HG02798 (cell line): ENCODE results near the gene FIBP.
A peak's percentile ranks its signal among the peaks of the same experiment; 100 is the strongest.

Experiments used
- ATAC-seq: cut with Tn5 transposase; IDR thresholded peaks from one replicate; pipeline ENCODE4 v1.9.1; 2021; ENCODE audit warnings: mild to moderate bottlenecking; ENCODE audit not compliant: unreplicated experiment, poor library complexity

FIBP gene

DNA sequence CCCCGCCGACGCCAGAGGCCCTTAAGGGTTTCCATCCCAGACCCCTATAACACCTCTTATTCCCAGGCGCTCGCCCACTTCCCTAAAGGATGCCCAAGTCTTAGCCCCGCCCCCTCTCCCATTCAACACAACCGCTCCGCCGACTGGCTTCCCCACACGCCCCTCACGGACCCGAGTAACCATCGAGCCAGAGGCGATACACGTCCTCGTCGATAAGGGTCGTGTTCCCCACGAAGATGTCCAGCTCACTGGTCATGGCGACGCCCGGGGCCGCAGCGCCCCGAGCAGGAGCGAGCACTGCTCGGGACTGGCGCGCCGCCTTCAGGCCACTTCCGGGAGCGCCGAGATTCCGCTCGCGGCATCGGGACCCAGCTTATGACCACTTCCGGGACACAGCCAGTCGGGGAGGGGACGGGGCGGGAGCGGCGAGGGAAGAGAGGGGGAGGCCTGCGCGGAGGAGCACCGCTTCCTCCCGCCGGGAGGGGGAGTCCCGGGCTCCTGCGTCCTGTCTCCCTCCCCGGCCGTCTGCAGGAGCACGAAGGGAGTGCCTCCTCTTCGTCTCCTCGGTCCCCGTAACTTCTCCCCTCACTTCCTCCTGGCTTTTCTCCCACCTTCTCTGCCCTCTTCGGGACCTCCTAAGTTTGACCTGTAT is at the start of gene FIBP:
FIBP (minus strand) TSS at position 309 of the 652 bp plus-strand sequence; CDS start at position 256, 53 bp downstream.
- ATAC-seq: peak; percentile 60

DNA sequence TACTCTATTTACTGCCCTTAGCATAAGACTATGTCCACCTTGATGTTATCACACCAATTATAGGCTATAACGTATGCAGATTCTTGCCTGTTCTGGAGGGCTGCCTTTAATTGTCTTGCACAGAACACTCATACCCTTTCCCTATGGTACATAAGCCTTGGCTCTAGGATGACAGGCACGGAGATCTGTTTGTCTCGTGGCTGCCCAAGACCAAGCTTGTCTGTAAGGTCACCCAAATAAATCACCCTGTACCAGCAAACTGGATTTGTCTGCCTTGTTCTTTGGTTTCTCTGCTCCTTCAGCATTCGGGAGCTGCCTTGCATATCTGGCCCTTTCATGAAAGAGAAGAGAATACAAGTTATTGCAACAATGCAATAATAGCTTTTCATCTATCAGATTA is 49.5 kb upstream of the FIBP start:
- no peak for ATAC-seq

DNA sequence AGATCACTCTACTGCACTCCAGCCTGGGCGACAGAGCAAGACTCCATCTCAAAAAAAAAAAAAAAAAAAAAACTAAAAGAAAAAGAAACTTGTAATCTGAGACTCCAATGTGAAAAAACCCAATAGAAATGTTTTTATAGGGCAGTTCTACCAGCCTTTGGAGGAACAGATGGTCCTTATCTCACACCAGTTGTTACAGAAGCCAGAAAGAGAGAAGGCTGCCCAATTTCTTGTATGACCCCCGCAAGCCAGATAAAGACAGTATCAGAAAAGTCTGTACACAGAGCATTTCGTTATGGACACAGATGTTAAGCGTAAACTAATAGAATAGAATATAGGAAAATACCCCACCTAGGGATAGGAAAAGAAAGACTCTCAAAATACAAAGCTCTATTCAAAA is 45.7 kb upstream of the FIBP start:
- no peak for ATAC-seq

DNA sequence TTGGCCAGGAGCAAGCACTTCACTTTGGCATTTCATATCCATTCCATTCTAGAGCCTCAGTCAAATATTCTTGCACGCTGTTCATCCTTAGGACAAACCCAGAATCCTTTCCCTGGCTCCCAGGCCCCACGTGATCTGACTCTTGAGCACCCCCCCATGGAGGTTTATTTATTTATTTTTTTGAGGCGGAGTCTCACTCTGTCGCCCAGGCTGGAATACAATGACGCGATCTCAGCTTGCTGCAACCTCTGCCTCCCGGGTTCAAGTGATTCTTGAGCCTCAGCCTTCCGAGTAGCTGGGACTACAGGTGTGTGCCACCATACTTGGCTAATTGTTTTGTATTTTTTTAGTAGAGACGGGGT is 44.3 kb upstream of the FIBP start:
- no peak for ATAC-seq

DNA sequence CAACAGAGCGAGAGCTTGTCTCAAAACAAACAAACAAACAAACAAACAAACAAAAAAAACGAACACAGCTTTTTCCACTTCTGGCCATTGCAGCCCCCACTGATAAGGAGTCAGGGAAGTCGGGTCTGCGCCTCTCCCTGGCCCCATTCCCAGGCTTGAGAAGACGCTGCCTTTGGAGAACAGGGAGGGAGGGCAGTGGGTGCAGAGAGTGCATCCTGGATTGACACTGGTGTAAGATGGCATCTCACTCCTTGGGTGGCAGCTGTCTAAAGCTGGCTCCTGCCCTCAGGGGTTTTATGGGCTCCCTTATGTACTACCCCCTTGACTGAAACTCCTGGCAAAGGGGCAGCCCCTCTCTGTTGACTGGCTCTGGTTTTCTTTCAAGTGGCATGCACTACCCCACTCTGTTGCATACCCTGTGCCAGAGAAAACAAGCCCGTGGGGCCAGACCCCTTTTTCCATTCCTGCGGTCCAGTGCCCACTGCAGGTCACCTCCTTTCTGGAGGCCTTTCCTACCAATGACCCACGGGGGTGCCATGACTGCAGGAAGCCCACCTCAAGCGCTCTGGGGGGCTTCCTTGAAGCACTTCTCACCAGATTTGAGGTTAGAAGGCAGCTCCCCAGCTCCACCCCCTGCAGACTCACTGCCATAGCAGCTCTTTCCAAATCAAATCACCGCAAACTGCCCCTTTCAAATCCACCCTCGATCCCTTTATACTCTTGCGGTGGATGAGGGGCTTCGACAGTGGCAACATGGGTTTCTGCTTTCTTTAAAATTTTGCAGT is 43.7 kb upstream of the FIBP start:
- no peak for ATAC-seq

DNA sequence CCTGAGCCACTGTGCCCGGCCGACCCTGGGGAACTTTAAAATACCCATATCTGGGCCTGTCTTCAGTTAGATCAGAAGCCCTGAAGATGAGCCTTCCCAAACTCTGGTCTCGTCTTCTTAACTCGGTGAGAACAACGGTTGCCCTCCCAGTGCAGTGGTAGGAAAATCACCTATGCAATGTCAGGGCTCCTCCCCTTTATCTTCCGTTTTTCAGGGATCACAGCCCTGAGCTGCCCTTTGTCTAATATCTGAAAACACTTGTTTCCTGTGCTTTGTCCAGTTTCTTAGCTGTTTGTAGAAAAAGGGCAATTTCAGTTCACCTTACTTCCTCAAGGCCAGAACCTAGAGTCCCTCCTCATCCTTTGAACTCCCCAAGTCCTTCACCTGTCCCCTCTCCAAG is 40.4 kb upstream of the FIBP start:
- ATAC-seq: no peak

DNA sequence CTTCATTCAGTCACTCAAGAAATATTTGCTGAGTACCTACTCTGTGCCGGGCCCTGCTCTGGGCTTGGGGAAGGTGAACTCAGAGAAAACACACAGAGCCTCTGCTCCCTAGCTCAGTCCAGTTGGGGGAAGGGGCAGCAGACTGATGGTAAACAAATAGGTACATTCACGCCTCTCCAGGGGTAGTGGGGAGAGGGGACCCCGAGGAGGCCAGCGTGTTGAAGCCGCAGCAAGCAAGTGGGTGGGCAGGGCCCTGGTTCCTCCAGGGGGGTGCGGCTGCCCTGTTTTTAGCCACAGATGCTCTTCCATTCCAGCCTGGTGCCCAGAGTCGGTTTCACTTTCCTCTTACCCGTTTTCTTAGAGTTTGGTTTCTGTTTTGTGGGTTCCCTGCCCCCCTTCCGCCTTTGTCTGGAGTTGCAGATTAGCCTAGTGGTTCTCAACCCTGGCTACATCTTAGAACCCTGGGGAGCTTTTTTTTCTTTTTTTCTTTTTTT is 39.7 kb upstream of the FIBP start:
- ATAC-seq: peak; percentile 74

DNA sequence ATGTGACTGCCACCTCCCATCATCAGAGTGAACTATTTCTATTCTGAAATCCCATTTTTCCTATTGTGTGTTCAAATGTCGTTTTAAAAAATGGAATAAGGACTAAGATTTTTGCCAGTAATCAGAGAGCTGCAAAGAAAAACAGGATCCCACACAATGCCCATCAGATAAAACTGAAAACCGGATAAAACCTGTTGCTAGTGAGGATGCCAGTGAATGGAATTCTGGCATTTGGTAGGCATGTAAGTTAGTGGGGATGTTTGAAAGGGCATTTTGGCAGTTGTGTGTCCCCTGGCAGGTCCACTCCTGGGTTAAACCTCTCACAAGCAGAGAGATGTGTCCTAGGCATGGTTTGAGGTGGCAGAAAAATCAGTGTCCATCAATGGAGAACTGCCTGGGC is 37.1 kb upstream of the FIBP start:
- ATAC-seq: no peak

DNA sequence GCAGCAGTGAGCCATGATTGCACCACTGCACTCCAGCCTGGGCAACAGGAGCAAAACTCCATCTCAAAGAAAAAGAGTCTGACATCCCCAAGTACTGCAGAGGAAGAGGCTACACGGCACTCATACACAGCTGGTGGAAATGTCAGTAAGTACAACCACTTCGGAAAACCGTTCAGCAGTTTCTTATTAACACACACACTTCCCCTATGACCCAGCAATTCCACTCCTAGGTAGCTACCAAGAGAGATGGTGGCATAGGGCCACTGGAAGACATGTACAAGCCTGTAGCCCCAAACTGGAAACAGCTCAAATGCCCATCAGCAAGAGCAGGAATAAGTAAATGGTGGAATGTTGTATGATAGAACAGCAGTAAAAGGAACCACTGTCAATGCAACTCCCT is 34.3 kb upstream of the FIBP start:
- ATAC-seq: no peak

DNA sequence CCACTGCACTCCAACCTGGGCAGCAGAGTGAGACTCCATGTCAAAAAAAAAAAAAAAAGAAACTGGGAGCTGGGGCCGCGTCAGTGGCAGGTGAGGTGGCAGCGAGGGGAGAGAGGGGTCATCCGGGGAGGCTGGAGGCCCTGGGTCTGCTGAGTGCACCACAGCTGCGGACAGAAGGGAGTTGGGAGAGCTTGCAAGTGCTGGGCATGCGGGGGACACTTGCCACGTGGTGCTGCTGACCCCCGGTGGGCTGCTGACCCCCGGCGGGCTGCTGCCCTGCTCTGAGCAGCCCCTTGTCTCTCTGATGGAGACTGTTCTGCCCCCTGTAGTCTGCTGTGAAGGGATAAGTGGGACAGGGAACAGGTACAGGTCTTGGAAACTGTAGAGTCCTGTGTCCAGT is 33.6 kb upstream of the FIBP start:
- no peak for ATAC-seq

DNA sequence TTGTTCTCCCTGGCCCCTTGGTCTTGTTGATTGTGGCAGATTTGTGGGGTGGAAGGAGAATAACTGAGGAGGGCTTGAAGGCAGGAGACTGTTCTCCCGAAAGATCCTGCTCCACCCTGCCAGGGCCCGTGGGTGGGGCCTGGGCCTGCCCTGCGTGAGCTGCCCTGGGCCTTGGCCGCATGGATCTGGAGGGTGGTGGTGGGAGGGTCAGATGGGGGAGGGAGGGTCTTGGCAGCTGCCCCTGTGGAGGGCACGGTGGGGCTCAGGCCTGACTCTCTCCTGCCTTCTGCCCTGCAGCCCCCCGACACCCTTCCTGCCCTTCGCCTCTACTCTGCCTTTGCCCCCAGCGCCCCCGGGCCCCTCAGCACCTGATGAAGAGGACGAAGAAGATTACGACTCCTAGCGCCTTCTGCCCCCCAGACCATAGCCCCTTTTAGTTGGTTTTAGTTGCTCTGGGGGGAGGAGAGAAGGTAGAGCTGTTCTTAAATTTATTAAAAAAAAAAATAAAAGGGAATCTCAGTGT is 32.8 kb upstream of the FIBP start:
- ATAC-seq: no peak

DNA sequence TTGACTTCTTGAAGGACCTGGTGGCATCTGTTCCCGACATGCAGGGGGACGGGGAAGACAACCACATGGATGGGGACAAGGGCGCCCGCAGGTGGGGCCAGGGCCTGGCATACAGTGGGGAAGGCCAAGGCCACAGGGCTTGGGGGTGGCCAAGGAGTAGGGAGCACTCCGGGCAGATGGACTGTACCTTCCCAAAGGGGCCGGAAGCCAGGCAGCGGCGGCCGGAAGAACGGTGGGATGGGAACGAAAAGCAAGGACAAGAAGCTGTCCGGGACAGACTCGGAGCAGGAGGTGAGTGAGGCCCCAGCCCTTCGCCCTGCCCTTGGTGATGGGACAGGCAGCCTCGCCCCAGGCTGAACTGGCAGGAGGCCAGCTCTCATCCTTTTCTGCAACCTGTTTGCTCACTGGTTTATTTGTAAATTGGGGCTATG is 32.1 kb upstream of the FIBP start:
- no peak for ATAC-seq

DNA sequence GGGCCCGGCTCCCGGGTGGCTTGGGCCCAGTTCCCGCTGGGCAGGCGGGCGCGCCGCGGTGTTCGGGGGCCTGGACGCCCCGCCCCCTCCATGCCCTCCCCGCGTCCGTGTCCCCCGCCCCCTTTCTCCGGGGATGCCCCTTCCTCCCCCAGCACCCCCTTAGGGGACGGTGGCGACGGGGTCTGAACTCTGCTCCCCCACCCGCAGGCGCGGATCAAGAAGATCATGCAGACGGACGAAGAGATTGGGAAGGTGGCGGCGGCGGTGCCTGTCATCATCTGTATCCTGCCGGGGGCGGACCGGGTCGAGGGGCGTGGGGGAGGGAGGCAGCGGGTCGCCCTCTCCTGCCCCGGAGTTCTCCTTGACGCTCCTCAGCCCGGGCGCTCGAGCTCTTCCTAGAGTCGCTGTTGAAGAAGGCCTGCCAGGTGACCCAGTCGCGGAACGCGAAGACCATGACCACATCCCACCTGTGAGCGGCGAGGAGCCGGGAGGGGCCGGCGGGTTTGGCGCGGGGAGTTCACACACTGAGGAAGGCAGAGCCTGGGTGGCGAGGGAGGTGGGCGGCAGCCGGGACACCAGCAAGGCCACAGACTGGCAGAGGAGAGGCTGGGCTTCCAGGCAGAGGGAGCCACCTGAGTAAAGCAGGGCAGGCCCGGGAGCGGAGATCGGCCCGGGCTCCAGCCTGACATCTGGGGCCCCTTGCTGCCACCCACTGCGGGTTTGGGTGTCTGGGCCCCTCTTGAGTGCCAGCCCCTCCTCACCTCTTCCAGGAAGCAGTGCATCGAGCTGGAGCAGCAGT is 31.5 kb upstream of the FIBP start:
- peak; percentile 47 for ATAC-seq

DNA sequence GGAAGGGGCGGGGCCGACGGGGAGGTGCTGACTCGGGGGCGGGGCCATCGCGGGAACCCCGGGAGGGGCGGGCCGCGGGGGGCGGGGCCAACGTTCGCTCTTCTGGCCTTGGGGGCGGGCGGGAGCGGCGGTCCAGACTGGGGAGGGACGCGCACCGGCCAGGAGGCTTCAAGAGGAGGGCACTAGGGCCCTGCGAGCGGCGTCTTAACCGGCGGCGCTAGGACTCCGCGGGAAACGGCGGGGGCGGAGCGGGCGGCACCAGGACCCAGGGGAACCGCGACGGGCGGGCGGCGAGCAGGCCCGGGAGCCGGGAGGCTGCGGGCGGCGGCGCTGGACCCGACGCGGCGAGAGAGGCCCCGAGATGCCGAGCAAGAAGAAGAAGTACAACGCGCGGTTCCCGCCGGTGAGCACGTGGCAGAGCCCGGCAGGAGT is 30.9 kb upstream of the FIBP start, which contains the start of gene DRAP1:
DRAP1 (plus strand) TSS at position 286 of the 432 bp plus-strand sequence; CDS start at position 362, 76 bp downstream.
- ATAC-seq: peak; percentile 87

DNA sequence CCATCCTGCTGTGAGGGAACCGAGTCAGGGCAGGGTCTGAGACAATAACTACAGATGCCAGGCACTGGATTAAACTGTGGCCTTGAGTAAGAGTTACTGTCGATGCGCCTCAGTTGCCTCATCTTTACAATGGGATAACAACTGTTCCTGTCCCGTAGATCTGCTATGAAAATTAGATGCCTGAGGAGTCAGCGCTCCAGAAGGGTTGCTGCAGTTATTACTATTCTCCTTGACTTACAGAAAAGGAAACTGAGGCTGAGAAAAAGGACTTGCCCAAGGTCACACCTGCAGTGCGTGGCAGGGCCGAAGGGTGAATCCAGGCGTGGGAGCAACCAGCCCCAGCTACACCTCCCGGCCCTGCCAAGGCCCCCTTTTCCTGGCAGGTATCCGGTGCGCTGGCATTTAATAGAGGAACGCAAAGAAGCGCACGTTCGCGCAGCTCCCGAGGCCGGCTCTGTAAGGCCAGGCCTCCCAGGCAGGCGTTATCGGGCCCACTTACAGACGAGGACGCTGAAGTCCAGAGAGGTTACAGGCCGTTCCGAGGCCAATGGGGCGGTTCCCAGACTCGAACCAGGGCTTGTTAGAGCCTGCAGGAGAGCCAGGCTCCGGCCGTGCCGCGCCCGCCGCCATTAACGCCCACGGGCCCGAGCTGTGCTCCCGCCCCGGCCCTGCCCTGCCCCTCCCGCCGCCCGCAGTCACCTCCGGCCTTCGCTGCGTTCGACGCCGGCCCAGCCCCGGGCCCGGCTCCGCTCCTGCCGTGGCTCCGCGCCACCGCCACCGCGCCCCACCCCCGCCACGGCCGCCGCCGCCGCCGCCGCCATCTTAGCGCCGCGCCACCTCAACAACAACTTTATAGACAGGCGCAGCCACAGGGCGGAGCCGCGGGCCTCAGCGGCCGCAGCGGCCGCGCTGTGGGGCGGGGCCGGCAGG is 30.2 kb upstream of the FIBP start, which contains the start of gene C11orf68:
C11orf68 (minus strand) TSS at position 852 of the 930 bp plus-strand sequence; CDS start at position 821, 31 bp downstream.
- ATAC-seq: peak; percentile 62

DNA sequence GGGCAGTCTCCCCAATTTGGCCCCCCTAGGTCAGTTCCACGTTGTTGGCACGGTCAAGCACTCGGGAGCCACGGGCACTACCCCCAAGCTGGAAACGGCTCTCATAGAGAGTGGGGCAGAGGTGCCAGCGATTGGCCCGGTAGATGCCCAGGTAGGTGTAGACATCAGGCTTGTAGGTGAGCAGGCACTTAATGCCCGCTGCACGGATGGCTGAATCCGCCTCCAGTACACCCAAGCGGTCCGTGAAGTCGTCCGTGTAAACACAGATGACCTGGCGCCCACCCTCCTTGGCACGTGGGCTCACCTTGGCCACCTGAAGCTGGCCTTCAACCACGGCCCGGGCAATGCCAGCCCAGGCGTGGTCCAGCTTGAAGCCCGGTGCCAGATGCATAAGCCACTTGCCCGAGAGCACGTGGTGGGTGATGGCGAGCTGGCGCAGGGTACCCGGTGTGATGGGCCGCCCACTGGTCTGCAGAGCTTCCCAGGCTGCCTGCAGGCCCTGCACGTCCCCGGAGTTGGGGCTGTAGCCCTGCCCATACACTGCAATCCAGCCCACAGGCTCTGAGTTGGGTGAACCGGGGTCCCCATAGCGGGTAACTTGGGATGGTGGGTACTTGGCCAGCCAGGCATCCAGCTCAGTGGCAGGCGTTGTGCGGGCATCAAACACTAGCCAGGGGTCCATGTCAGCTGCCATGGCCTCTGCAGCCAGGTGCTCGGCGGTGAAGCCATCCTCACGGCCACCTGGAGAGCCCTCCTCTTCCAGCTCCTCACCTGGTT is 29.4 kb upstream of the FIBP start:
- no peak for ATAC-seq

DNA sequence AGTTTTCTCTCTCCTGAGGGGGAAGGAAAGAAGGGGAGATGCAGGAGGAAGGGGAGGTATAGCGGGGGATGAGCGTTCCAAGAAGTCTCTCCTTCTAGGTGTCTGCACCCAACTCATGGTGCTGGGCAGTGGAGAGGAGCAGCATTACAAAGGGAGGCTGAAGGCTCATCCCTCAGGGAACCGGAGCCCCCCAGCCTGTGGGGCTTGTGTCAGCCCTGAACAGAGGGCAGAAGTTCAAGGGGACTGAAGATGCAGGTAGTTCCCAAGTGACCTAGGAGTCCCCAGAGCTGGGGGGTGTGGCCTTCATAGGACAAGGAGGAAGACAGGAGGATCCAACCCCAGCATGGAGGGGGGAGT is 28.8 kb upstream of the FIBP start:
- no peak for ATAC-seq

DNA sequence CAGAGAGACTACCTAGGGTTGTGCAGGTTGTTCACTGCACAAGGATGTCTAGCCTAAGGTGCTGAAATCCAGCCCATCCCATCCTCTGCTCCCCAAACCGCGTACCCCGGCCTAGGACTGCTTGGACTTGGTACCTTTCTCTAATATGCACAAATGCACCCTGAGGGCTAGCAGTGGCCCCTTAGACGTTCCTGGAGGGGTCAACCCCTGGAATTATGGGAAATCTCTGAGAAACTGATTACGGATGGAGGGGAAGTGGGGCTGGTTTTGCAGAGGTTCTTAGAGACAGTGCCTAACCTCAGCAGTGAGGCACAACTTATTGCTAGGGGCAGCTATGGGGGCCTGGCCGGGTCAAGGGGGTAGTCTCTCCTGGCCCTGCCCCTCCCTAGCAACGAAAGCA is 28.1 kb upstream of the FIBP start:
- no peak for ATAC-seq

DNA sequence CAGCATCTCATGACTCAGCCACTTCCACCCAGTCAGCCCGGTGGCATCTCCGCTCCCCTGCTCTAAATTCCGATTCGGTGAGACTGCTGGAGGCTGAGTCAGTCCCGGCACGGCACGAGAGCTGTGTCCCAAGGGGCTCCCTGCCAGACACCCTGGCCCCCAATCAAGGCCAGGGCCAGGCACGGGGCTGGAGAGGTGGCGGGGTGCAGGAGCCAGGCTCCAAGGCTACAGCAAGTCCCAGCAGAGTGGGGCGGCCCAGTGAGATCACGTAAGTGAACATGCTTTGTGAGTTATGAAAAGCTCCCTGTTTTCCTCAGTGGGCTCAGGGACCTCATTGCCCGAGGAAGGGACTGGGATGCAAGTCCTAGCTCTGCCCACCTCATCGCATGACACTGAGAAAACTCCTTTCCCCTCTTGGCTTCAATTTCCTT is 27.6 kb upstream of the FIBP start:
- ATAC-seq: no peak
